Vagina (tissue), 2 donors: ENCODE results near the gene PKD2L2. TPM values are rescaled to one million over a fixed set of nuclear protein-coding genes. Genes with fewer than 3 reads are reported as not detected.
"Not testable (repeated sequence)": the region's sequence is repeated elsewhere in the genome, so short reads cannot be mapped to it uniquely, and the experiment has no call there.

ENCODE experiments used
- DNase-seq, 2 donors: peaks; one replicate each; pipeline ENCODE4 v3.0.0-alpha.2; 2017; ENCODE audit errors: extremely low spot score in 2 of 2
- H3K27ac ChIP-seq: fragments of 200-600 bp; sonication (generic); one replicate; pipeline ENCODE4 v1.5.1; 2019
- H3K27me3 ChIP-seq: fragments of 200-600 bp; sonication (generic); one replicate; pipeline ENCODE4 v1.5.1; 2019
- H3K36me3 ChIP-seq, 2 donors: fragments of 200-600 bp; sonication (generic); one replicate each; pipeline ENCODE4 v1.5.1; 2017 to 2019
- H3K4me1 ChIP-seq: fragments of 200-600 bp; sonication (generic); one replicate; pipeline ENCODE4 v1.5.1; 2019
- H3K4me3 ChIP-seq, 2 donors: fragments of 200-600 bp; sonication (generic); 1 replicate in 1 of 2; 2 replicates in 1 of 2; pipeline ENCODE4 v1.5.1; 2016 to 2019
- H3K9me3 ChIP-seq: fragments of 200-600 bp; sonication (generic); one replicate; pipeline ENCODE4 v1.5.1; 2019
- CTCF ChIP-seq, 3 experiments: fragments of 450-650 bp in 2 of 3; fragments of 200-600 bp in 1 of 3; sonication (generic) in 1 of 3; IDR thresholded peaks; one replicate each; pipeline ENCODE4 v1.5.1; 2017 to 2019; ENCODE audit warnings: antibody characterized with exemption in 3 of 3, mild to moderate bottlenecking in 2 of 3, moderate library complexity in 2 of 3
- POLR2A ChIP-seq, 2 donors: fragments of 450-650 bp; IDR thresholded peaks; one replicate each; pipeline ENCODE4 v1.6.1; 2017; ENCODE audit warnings: antibody characterized with exemption in 2 of 2, mild to moderate bottlenecking in 2 of 2, moderate library complexity in 2 of 2
- POLR2AphosphoS5 ChIP-seq, 2 donors: sonication (generic); formaldehyde crosslinking; IDR thresholded peaks; one replicate each; pipeline ENCODE4 v1.9.0; 2017; ENCODE audit warnings: antibody characterized with exemption in 2 of 2, mild to moderate bottlenecking in 2 of 2, low read depth in 1 of 2; ENCODE audit not compliant: insufficient read depth in 1 of 2
- intact Hi-C: fragments of 100-400 bp; cut with DNase I; formaldehyde crosslinking; loops from one replicate; pipeline ENCODE4 v1.15.1; 2023
- total RNA-seq: library from RNA; depleted of rRNA; stranded (reverse); fragments of >200 nt; gene quantifications from one replicate; pipeline ENCODE4 v1.2.3, GENCODE V29; 2016

PKD2L2 gene
- total RNA-seq, 1 donor from 2014 or later = not detected

DNA sequence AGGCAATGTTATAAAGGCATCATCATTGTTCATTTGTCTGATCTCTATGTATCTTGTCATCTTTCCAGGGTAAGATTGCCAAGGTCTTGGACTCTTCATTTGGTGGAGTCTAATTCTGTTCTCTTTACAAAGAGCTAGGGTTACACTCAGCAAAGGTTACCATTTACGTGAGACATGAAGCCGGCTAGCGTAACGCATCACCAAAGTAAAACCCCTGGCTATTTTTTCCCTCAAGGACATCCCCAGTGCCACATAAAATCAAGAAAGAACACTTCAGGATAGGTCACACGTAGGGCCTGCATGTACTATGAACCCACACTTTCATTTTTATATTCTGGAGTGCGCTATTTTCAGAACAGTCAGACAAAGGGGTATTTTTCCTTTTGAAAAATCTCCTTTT lies 41.6 kb upstream of the PKD2L2 start:
- intact Hi-C loops = no loop called here
- DNase-seq = no peak
- H3K36me3 ChIP-seq = peaks cover 0 to 1% of the 10 kb centered on the region in 2 donors
- TF ChIP-seq CTCF (IDR thresholded peaks at IDR 0.05) (no peak), POLR2A (IDR thresholded peaks at IDR 0.05) (no peak), POLR2AphosphoS5 (IDR thresholded peaks at IDR 0.05; ENCODE audit: insufficient read depth in 1 of 2, low read depth in 1 of 2) (no peak)
- no peak overlapping the region for H3K27ac ChIP-seq
- H3K4me1 ChIP-seq = no peaks in the 10 kb centered on the region
- H3K9me3 ChIP-seq = no peaks in the 10 kb centered on the region
- no peak overlapping the region for H3K4me3 ChIP-seq
- no peaks in the 10 kb centered on the region for H3K27me3 ChIP-seq

- H3K4me3 ChIP-seq, H3K9me3 ChIP-seq, H3K36me3 ChIP-seq, DNase-seq, H3K27me3 ChIP-seq, H3K4me1 ChIP-seq, H3K27ac ChIP-seq, intact Hi-C loops: not testable (repeated sequence)
Observed at GRCh38 chr5:137853165-137853564, 36.1 kb upstream of the PKD2L2 start.

DNA sequence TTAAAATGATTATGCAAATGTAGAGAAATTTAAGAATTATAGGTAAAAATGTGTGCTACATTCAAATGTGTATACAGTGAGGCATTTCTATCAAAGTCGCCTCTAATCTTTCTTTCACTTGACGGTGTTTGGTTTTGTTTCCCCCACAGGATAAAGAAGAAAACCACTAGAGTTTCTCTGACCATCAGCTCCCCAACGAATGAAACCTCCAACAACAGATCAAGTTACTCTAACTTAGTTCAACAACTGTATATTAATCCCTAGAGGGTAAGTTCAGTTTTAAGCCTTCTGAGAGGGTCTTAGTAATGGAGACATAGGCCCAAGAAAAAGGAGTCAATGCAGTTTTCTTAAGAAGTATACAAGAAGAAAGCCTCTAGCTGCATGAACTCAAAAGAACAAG lies 33.1 kb upstream of the PKD2L2 start:
- H3K9me3 ChIP-seq = no peaks in the 10 kb centered on the region
- no peaks in the 10 kb centered on the region for H3K27me3 ChIP-seq
- no peak for DNase-seq
- no peak overlapping the region for H3K27ac ChIP-seq
- H3K4me1 ChIP-seq = peaks cover 7% of the 10 kb centered on the region
- no peak overlapping the region for H3K4me3 ChIP-seq
- intact Hi-C loops = no loop called here
- H3K36me3 ChIP-seq = peaks cover 0 to 3% of the 10 kb centered on the region in 2 donors
- no peak for TF ChIP-seq POLR2AphosphoS5 (IDR thresholded peaks at IDR 0.05; ENCODE audit: insufficient read depth in 1 of 2, low read depth in 1 of 2)
- TF ChIP-seq CTCF (IDR thresholded peaks at IDR 0.05) = no peak
- TF ChIP-seq POLR2A (IDR thresholded peaks at IDR 0.05) = no peak

GRCh38 chr5:137856916-137857862 lies 32.1 kb upstream of the PKD2L2 start:
- DNase-seq = no peak
- Histone ChIP-seq H3K4me3 (no peak overlapping the region), H3K27ac (no peak overlapping the region), H3K4me1 (peaks cover 7% of the 10 kb centered on the region), H3K27me3 (no peaks in the 10 kb centered on the region), H3K9me3 (no peaks in the 10 kb centered on the region), H3K36me3 (peaks cover 0 to 3% of the 10 kb centered on the region in 2 donors)
- intact Hi-C loops = no loop called here
- TF ChIP-seq CTCF (IDR thresholded peaks at IDR 0.05) = no peak
- TF ChIP-seq POLR2A (IDR thresholded peaks at IDR 0.05) = no peak
- TF ChIP-seq POLR2AphosphoS5 (IDR thresholded peaks at IDR 0.05; ENCODE audit: insufficient read depth in 1 of 2, low read depth in 1 of 2) = no peak

- no peak for TF ChIP-seq CTCF (IDR thresholded peaks at IDR 0.05)
- TF ChIP-seq POLR2A (IDR thresholded peaks at IDR 0.05) = no peak
- peak in 1 of 2 donors; percentile 33 for TF ChIP-seq POLR2AphosphoS5 (IDR thresholded peaks at IDR 0.05; ENCODE audit: insufficient read depth in 1 of 2, low read depth in 1 of 2)
- Histone ChIP-seq H3K4me1 (peaks cover 7% of the 10 kb centered on the region), H3K36me3 (no peaks in the 10 kb centered on the region), H3K27me3 (no peaks in the 10 kb centered on the region), H3K4me3 (peak overlapping the region in 1 of 2 donors; percentile 25), H3K27ac (no peak overlapping the region), H3K9me3 (no peaks in the 10 kb centered on the region)
- DNase-seq = no peak
- intact Hi-C loops = no loop called here
Observed at GRCh38 chr5:137858223-137858916, 30.9 kb upstream of the PKD2L2 start.
